ENCODE measurements around the gene GRK2. TPM values are rescaled to one million over a fixed set of nuclear protein-coding genes. Genes with fewer than 3 reads are reported as not detected.
"Not testable (repeated sequence)": the region's sequence is repeated elsewhere in the genome, so short reads cannot be mapped to it uniquely, and the experiment has no call there.

GRK2 gene
- total and polyA plus RNA-seq, 12 donors: 26.4 to 159 (median 59.6) TPM

GRCh38 chr11:67317205-67317887 lies 51.1 kb downstream of the GRK2 start:
- H3K27ac ChIP-seq: peak overlapping the region; percentile 44 to 94 (median 80)
- peaks cover 0 to 12% of the 10 kb centered on the region in 2 donors for H3K4me1 ChIP-seq (replicated peaks in 1 of 2)
- no peaks in the 10 kb centered on the region for H3K9me3 ChIP-seq (replicated peaks in 1 of 3)
- intact Hi-C loops (cut with DNase I): loop anchor here (2.0 to 10.0 kb wide), 2 partner anchors 51 to 233 kb away; partner anchors contain the start of gene GRK2 (in 2 of the 2)
- peak; percentile 34 to 46 for TF ChIP-seq POLR2A (IDR thresholded peaks at IDR 0.05)
- TF ChIP-seq, protein P1, sequence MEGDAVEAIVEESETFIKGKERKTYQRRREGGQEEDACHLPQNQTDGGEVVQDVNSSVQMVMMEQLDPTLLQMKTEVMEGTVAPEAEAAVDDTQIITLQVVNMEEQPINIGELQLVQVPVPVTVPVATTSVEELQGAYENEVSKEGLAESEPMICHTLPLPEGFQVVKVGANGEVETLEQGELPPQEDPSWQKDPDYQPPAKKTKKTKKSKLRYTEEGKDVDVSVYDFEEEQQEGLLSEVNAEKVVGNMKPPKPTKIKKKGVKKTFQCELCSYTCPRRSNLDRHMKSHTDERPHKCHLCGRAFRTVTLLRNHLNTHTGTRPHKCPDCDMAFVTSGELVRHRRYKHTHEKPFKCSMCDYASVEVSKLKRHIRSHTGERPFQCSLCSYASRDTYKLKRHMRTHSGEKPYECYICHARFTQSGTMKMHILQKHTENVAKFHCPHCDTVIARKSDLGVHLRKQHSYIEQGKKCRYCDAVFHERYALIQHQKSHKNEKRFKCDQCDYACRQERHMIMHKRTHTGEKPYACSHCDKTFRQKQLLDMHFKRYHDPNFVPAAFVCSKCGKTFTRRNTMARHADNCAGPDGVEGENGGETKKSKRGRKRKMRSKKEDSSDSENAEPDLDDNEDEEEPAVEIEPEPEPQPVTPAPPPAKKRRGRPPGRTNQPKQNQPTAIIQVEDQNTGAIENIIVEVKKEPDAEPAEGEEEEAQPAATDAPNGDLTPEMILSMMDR (IDR thresholded peaks at IDR 0.05): peak; percentile 81 to 100 (median 98)
- no peaks in the 10 kb centered on the region for H3K36me3 ChIP-seq (replicated peaks in 1 of 2)
- DNase-seq: peak; percentile 95 to 99 (median 97)
- peak overlapping the region; percentile 26 to 90 (median 60) for H3K4me3 ChIP-seq
- H3K27me3 ChIP-seq: no peaks in the 10 kb centered on the region
- 0 to 1% (median 0%) methylated on average over 21 to 55 of the region's 55 CpGs for WGBS, 4 donors

GRCh38 chr11:67317888-67318555 lies 51.7 kb downstream of the GRK2 start:
- no peak for TF ChIP-seq POLR2A (IDR thresholded peaks at IDR 0.05)
- TF ChIP-seq, protein P1 (IDR thresholded peaks at IDR 0.05): peak in 1 of 6 experiments; percentile 0
- intact Hi-C loops (cut with DNase I): loop anchor here (2.0 to 10.0 kb wide), 2 partner anchors 51 to 233 kb away; partner anchors contain the start of gene GRK2 (in 2 of the 2)
- Histone ChIP-seq H3K9me3 (replicated peaks in 1 of 3) (no peaks in the 10 kb centered on the region), H3K4me1 (replicated peaks in 1 of 2) (peaks cover 0 to 12% of the 10 kb centered on the region in 2 donors), H3K4me3 (peak overlapping the region; percentile 26 to 90 (median 60)), H3K27me3 (no peaks in the 10 kb centered on the region), H3K36me3 (replicated peaks in 1 of 2) (no peaks in the 10 kb centered on the region), H3K27ac (peak overlapping the region in 2 of 5 donors; percentile 80 to 94)
- no peak for DNase-seq
- 1 to 7% (median 1%) methylated on average over 5 to 53 of the region's 53 CpGs for WGBS, 4 donors

DNA sequence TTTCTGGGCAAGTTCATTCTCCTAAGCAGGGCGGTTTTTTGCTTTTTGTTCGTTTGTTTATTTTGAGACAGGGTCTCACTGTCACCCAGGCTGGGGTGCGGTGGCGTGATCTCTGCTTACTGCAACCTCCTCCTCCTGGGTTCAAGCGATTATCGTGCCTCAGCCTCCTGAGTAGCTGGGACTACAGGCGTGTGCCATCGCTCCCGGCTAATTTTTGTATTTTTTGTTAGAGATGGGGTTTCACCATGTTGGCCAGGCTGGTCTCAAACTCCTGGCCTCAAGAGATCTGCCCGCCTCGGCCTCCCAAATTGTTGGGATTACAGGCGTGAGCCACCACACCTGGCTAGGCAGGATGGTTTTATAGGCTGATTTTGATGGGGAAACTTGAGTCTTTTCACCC lies 52.6 kb downstream of the GRK2 start:
- H3K36me3 ChIP-seq (replicated peaks in 1 of 2); H3K4me3 ChIP-seq; H3K9me3 ChIP-seq (replicated peaks in 1 of 3); H3K27ac ChIP-seq; H3K27me3 ChIP-seq: not testable (repeated sequence)
- peaks cover 0 to 12% of the 10 kb centered on the region in 2 donors for H3K4me1 ChIP-seq (replicated peaks in 1 of 2)
- WGBS, 4 donors: 90 to 94% (median 91%) methylated on average over 12 of the region's 12 CpGs
- peak in 1 of 7 donors; percentile 46 for DNase-seq
- intact Hi-C loops (cut with DNase I): loop anchor here in 1 of 2 donors (10.0 kb wide), 1 partner anchor 234 kb away; no protein-coding TSS in a partner anchor

GRCh38 chr11:67320011-67320410 lies 53.7 kb downstream of the GRK2 start:
- intact Hi-C loops (cut with DNase I): no loop called here
- Histone ChIP-seq H3K36me3 (replicated peaks in 1 of 2) (no peaks in the 10 kb centered on the region), H3K27ac (no peak overlapping the region), H3K4me1 (replicated peaks in 1 of 2) (peaks cover 0 to 12% of the 10 kb centered on the region in 2 donors), H3K4me3 (no peak overlapping the region), H3K27me3 (no peaks in the 10 kb centered on the region), H3K9me3 (replicated peaks in 1 of 3) (no peaks in the 10 kb centered on the region)
- no peak for TF ChIP-seq POLR2A (IDR thresholded peaks at IDR 0.05)
- TF ChIP-seq, protein P1 (IDR thresholded peaks at IDR 0.05): no peak
- no peak for DNase-seq
- WGBS, 4 donors: 90 to 94% (median 90%) methylated on average over 3 of the region's 3 CpGs

Data from adrenal gland (tissue), 12 donors.